Spinal cord (tissue), 10 donors: ENCODE results near the gene ARL17B. TPM values are rescaled to one million over a fixed set of nuclear protein-coding genes. Genes with fewer than 3 reads are reported as not detected.
A peak's percentile ranks its signal among the peaks of the same experiment; 100 is the strongest.
"Not testable (repeated sequence)": the region's sequence is repeated elsewhere in the genome, so short reads cannot be mapped to it uniquely, and the experiment has no call there.

ENCODE experiments used
- DNase-seq, 6 donors: peaks; one replicate each; pipeline versions ENCODE4 v3.0.0 to v3.0.0-alpha.2; 2013 to 2015; ENCODE audit warnings: low spot score in 6 of 6, low read depth in 4 of 6
- H3K27ac ChIP-seq: one replicate; pipeline ENCODE4 v1.5.1; 2013; ENCODE audit warnings: low read depth, low read length, control low read depth
- H3K27me3 ChIP-seq: one replicate; pipeline ENCODE4 v1.6.1; 2013; ENCODE audit warnings: low read length; ENCODE audit not compliant: control insufficient read depth, insufficient read depth
- H3K36me3 ChIP-seq: one replicate; pipeline ENCODE4 v1.6.1; 2013; ENCODE audit warnings: low read length; ENCODE audit not compliant: control insufficient read depth, insufficient read depth
- H3K4me1 ChIP-seq: one replicate; pipeline ENCODE4 v1.6.1; 2013; ENCODE audit warnings: low read length; ENCODE audit not compliant: control insufficient read depth, insufficient read depth
- H3K4me3 ChIP-seq: one replicate; pipeline ENCODE4 v1.5.1; 2013; ENCODE audit warnings: low read depth, low read length, control low read depth
- H3K9me3 ChIP-seq: one replicate; pipeline ENCODE4 v1.6.1; 2013; ENCODE audit warnings: low read length; ENCODE audit not compliant: control insufficient read depth, insufficient read depth
- WGBS: methylation state at CpG from one replicate; pipeline ENCODE4 v1.1.5; 2013; ENCODE audit warnings: missing lambda C conversion rate; ENCODE audit not compliant: insufficient coverage; 5-methylcytosine and 5-hydroxymethylcytosine counted together
- polyA plus RNA-seq, 2 donors: library from polyadenylated mRNA; unstranded; fragments of 120-200 nt; gene quantifications; one replicate each; pipeline ENCODE4 v1.2.1, GENCODE V29; 2013; ENCODE audit not compliant: insufficient read length in 2 of 2
- total RNA-seq, 2 donors: library from RNA; depleted of rRNA in 1 of 2; stranded (reverse); fragments of 120-200 nt in 1 of 2; fragments of >200 nt in 1 of 2; gene quantifications; one replicate each; pipeline versions ENCODE4 v1.2.3 to v1.2.4, GENCODE V29; 2013 to 2014
- donor health status: healthy.

The ARL17B gene
- total and polyA plus RNA-seq, 4 donors, result 12.7 to 18.6 (median 15.6) TPM

- H3K4me1 ChIP-seq, DNase-seq, H3K27me3 ChIP-seq, H3K36me3 ChIP-seq, H3K27ac ChIP-seq, H3K9me3 ChIP-seq, H3K4me3 ChIP-seq: not testable (repeated sequence)
- WGBS, result no CpG with 5 or more reads among the region's 8 CpGs
Observed at GRCh38 chr17:46253722-46254121, 107.8 kb downstream of the ARL17B start.

- H3K4me1 ChIP-seq, H3K27ac ChIP-seq: not testable (repeated sequence)
Observed at GRCh38 chr17:46252804-46253203, 108.8 kb downstream of the ARL17B start.

GRCh38 chr17:46249153-46249552 lies 112.4 kb downstream of the ARL17B start:
- not testable (repeated sequence) for H3K4me1 ChIP-seq, DNase-seq, H3K36me3 ChIP-seq, H3K27ac ChIP-seq, H3K27me3 ChIP-seq, H3K4me3 ChIP-seq, H3K9me3 ChIP-seq
- WGBS, result 90% methylated on average over 2 of the region's 3 CpGs

More at GRCh38 chr17:46252804-46253203, 108.8 kb downstream of the ARL17B start:
- not testable (repeated sequence) for H3K9me3 ChIP-seq, H3K27me3 ChIP-seq, H3K36me3 ChIP-seq, H3K4me3 ChIP-seq, DNase-seq
- WGBS, result 84% methylated on average over 10 of the region's 31 CpGs

GRCh38 chr17:46244949-46245768 lies 116.4 kb downstream of the ARL17B start:
- H3K4me3 ChIP-seq, H3K9me3 ChIP-seq: not testable (repeated sequence)
- WGBS, result 100% methylated on average over 1 of the region's 14 CpGs

GRCh38 chr17:46244339-46244913 lies 117.1 kb downstream of the ARL17B start:
- not testable (repeated sequence) for H3K4me1 ChIP-seq, H3K27ac ChIP-seq, DNase-seq, H3K9me3 ChIP-seq, H3K36me3 ChIP-seq, H3K4me3 ChIP-seq, H3K27me3 ChIP-seq
- 94% methylated on average over 3 of the region's 27 CpGs for WGBS

More at GRCh38 chr17:46244949-46245768, 116.4 kb downstream of the ARL17B start:
- not testable (repeated sequence) for DNase-seq, H3K27me3 ChIP-seq, H3K36me3 ChIP-seq, H3K27ac ChIP-seq, H3K4me1 ChIP-seq

- not testable (repeated sequence) for H3K36me3 ChIP-seq, H3K9me3 ChIP-seq
Observed at GRCh38 chr17:46243928-46244327, 117.6 kb downstream of the ARL17B start.

GRCh38 chr17:46243505-46243904 lies 118.1 kb downstream of the ARL17B start:
- not testable (repeated sequence) for H3K27me3 ChIP-seq, H3K27ac ChIP-seq, H3K4me1 ChIP-seq, H3K36me3 ChIP-seq, DNase-seq, H3K9me3 ChIP-seq, H3K4me3 ChIP-seq
- WGBS, result no CpG with 5 or more reads among the region's 38 CpGs

More at GRCh38 chr17:46243928-46244327, 117.6 kb downstream of the ARL17B start:
- not testable (repeated sequence) for H3K4me1 ChIP-seq, H3K27me3 ChIP-seq, H3K27ac ChIP-seq, DNase-seq, H3K4me3 ChIP-seq
- WGBS, result 67% methylated on average over 3 of the region's 23 CpGs

GRCh38 chr17:46231359-46231758 lies 130.2 kb downstream of the ARL17B start:
- not testable (repeated sequence) for H3K27ac ChIP-seq, H3K27me3 ChIP-seq, H3K4me3 ChIP-seq, H3K9me3 ChIP-seq, H3K4me1 ChIP-seq, H3K36me3 ChIP-seq, DNase-seq
- WGBS, result 70% methylated on average over 5 of the region's 8 CpGs

GRCh38 chr17:46225274-46225794 lies 136.2 kb downstream of the ARL17B start:
- 0% methylated on average over 3 of the region's 22 CpGs for WGBS
- H3K9me3 ChIP-seq, H3K27me3 ChIP-seq, H3K36me3 ChIP-seq, H3K27ac ChIP-seq, H3K4me1 ChIP-seq: not testable (repeated sequence)
- DNase-seq, result peak; percentile 69 to 98 (median 89)
- H3K4me3 ChIP-seq, result peak overlapping the region; percentile 45

- DNase-seq, result peak in 2 of 6 donors; percentile 4 to 59
- H3K4me1 ChIP-seq, H3K27ac ChIP-seq, H3K9me3 ChIP-seq, H3K27me3 ChIP-seq, H3K36me3 ChIP-seq: not testable (repeated sequence)
- H3K4me3 ChIP-seq, result peak overlapping the region; percentile 45
- 1% methylated on average over 20 of the region's 54 CpGs for WGBS
Observed at GRCh38 chr17:46224864-46225263, 136.7 kb downstream of the ARL17B start.
